HTERT RPE-1 (cell line): ENCODE results near the gene MAP3K4.

Source experiments
- in situ Hi-C: fragments of 300-500 bp; cut with MboI; formaldehyde crosslinking; loops from 4 replicates; pipeline ENCODE4 v1.14.3; 2020; ENCODE audit warnings: low sequenced_read_pairs

Gene MAP3K4

GRCh38 chr6:160998766-160999165 is 7.2 kb downstream of the MAP3K4 start:
- in situ Hi-C loops: no loop called here

- in situ Hi-C loops: no loop called here
Observed at GRCh38 chr6:160999516-160999915, 7.9 kb downstream of the MAP3K4 start.

GRCh38 chr6:161000632-161001031 is 9.1 kb downstream of the MAP3K4 start:
- in situ Hi-C loops: no loop called here

- in situ Hi-C loops: no loop called here
Observed at GRCh38 chr6:161001421-161001820, 9.9 kb downstream of the MAP3K4 start.

- in situ Hi-C loops: no loop called here
Observed at GRCh38 chr6:161003336-161003735, 11.8 kb downstream of the MAP3K4 start.

- in situ Hi-C loops: no loop called here
Observed at GRCh38 chr6:161008245-161008644, 16.7 kb downstream of the MAP3K4 start.

GRCh38 chr6:161009991-161010390 is 18.4 kb downstream of the MAP3K4 start:
- in situ Hi-C loops: no loop called here

- in situ Hi-C loops: no loop called here
Observed at GRCh38 chr6:161010418-161010817, 18.8 kb downstream of the MAP3K4 start.

GRCh38 chr6:161011492-161012480 is 20.2 kb downstream of the MAP3K4 start:
- in situ Hi-C loops: no loop called here

- in situ Hi-C loops: no loop called here
Observed at GRCh38 chr6:161013695-161014094, 22.1 kb downstream of the MAP3K4 start.

GRCh38 chr6:161017766-161018564 is 26.4 kb downstream of the MAP3K4 start:
- in situ Hi-C loops: no loop called here

GRCh38 chr6:161019324-161019839 is 27.8 kb downstream of the MAP3K4 start:
- in situ Hi-C loops: no loop called here

GRCh38 chr6:161021543-161021942 is 30.0 kb downstream of the MAP3K4 start:
- in situ Hi-C loops: no loop called here

GRCh38 chr6:161021998-161022743 is 30.6 kb downstream of the MAP3K4 start:
- in situ Hi-C loops: no loop called here

- in situ Hi-C loops: no loop called here
Observed at GRCh38 chr6:161023316-161023715, 31.7 kb downstream of the MAP3K4 start.

- in situ Hi-C loops: no loop called here
Observed at GRCh38 chr6:161024364-161024920, 32.9 kb downstream of the MAP3K4 start.

- in situ Hi-C loops: no loop called here
Observed at GRCh38 chr6:161027385-161027784, 35.8 kb downstream of the MAP3K4 start.

GRCh38 chr6:161029195-161029809 is 37.7 kb downstream of the MAP3K4 start:
- in situ Hi-C loops: no loop called here

GRCh38 chr6:161031721-161032495 is 40.3 kb downstream of the MAP3K4 start:
- in situ Hi-C loops: no loop called here
